H1 (cell line): ENCODE results near the gene PARP1. TPM values are rescaled to one million over a fixed set of nuclear protein-coding genes. Genes with fewer than 3 reads are reported as not detected.

Experiments used
- CTCF ChIA-PET: fragments of 300-600 bp; sonication (Branson Sonifier 250); formaldehyde crosslinking; loops from one replicate; lab custom pipeline; 2021; ENCODE audit not compliant: partially characterized antibody; lab: Charles Lee
- POLR2A ChIA-PET: fragments of 300-600 bp; sonication (Branson Sonifier 250); formaldehyde crosslinking; loops from one replicate; lab custom pipeline; 2021; ENCODE audit warnings: inconsistent platforms; ENCODE audit not compliant: partially characterized antibody; lab: Charles Lee
- DNase-seq, 2 experiments: peaks; one replicate each; pipeline versions ENCODE4 v3.0.0 to v3.0.0-alpha.2; 2010 to 2022; ENCODE audit warnings: low spot score in 2 of 2, low read depth in 1 of 2, mixed read lengths in 1 of 2
- FAIRE-seq: peaks from 2 replicates; lab custom pipeline; 2011; peaks lifted over from hg19 to GRCh38; lab: Jason Lieb, UNC
- H2AFZ ChIP-seq: 2 replicates; pipeline ENCODE4 v1.8.1; 2012; ENCODE audit warnings: low read length, inconsistent platforms
- H2AK5ac ChIP-seq: 2 replicates; pipeline ENCODE4 v1.6.1; 2013; ENCODE audit warnings: low read depth, low read length
- H2BK120ac ChIP-seq: replicated peaks from 2 replicates; pipeline ENCODE3; 2013; ENCODE audit warnings: low read depth, low read length, inconsistent platforms
- H2BK12ac ChIP-seq: 2 replicates; pipeline ENCODE4 v1.6.1; 2013; ENCODE audit warnings: low read depth, low read length
- H2BK15ac ChIP-seq: 2 replicates; pipeline ENCODE4 v1.6.1; 2013; ENCODE audit warnings: low read length
- H2BK20ac ChIP-seq: 2 replicates; pipeline ENCODE4 v1.6.1; 2013; ENCODE audit warnings: low read length
- H2BK5ac ChIP-seq: 2 replicates; pipeline ENCODE4 v1.6.1; 2013; ENCODE audit warnings: low read depth, low read length
- H3K14ac ChIP-seq: 2 replicates; pipeline ENCODE4 v1.6.1; 2013; ENCODE audit warnings: inconsistent platforms; ENCODE audit not compliant: insufficient read length
- H3K18ac ChIP-seq: 2 replicates; pipeline ENCODE4 v1.6.1; 2013; ENCODE audit warnings: low read length; ENCODE audit errors: extremely low read depth
- H3K23ac ChIP-seq: 2 replicates; pipeline ENCODE4 v1.6.1; 2013; ENCODE audit warnings: inconsistent platforms; ENCODE audit not compliant: insufficient read length
- H3K23me2 ChIP-seq: 2 replicates; pipeline ENCODE4 v1.6.1; 2013; ENCODE audit warnings: low read depth, low read length
- H3K27ac ChIP-seq: 2 replicates; pipeline ENCODE4 v1.6.1; 2011; ENCODE audit warnings: low read depth, low read length, inconsistent platforms
- H3K27me3 ChIP-seq, 4 experiments: replicated peaks in 1 of 4; 1 replicate in 1 of 4; 2 replicates in 3 of 4; pipeline versions ENCODE4 v1.6.1 to v1.8.1; 2011 to 2013; ENCODE audit warnings: low read length in 3 of 4, mild to moderate bottlenecking in 3 of 4, inconsistent platforms in 2 of 4, mixed read lengths in 2 of 4, moderate library complexity in 1 of 4; ENCODE audit not compliant: control insufficient read depth in 3 of 4, insufficient read depth in 3 of 4; ENCODE audit errors: extremely low read depth in 1 of 4
- H3K36me3 ChIP-seq, 4 experiments: 2 replicates each; pipeline versions ENCODE4 v1.6.1 to v1.8.1; 2011 to 2013; ENCODE audit warnings: mild to moderate bottlenecking in 4 of 4, low read length in 3 of 4, moderate library complexity in 2 of 4, control low read depth in 1 of 4, inconsistent platforms in 1 of 4; ENCODE audit not compliant: insufficient read depth in 4 of 4, control insufficient read depth in 2 of 4
- H3K4ac ChIP-seq: replicated peaks from 2 replicates; pipeline ENCODE3; 2013; ENCODE audit warnings: low read length, low read depth, mixed read lengths, inconsistent platforms; ENCODE audit not compliant: insufficient read length
- H3K4me1 ChIP-seq, 4 experiments: replicated peaks in 1 of 4; 1 replicate in 1 of 4; 2 replicates in 3 of 4; pipeline versions ENCODE4 v1.6.1 to v1.8.1; 2011 to 2013; ENCODE audit warnings: low read length in 3 of 4, inconsistent platforms in 2 of 4, mixed read lengths in 1 of 4; ENCODE audit not compliant: insufficient read depth in 4 of 4, control insufficient read depth in 3 of 4
- H3K4me2 ChIP-seq, 2 experiments: 2 replicates each; pipeline versions ENCODE4 v1.6.1 to v1.8.1; 2011 to 2013; ENCODE audit warnings: low read depth in 2 of 2, low read length in 2 of 2, control low read depth in 1 of 2, inconsistent platforms in 1 of 2, mild to moderate bottlenecking in 1 of 2; ENCODE audit not compliant: insufficient read depth in 1 of 2
- H3K4me3 ChIP-seq, 4 experiments: fragments of 200-600, 300-600 bp in 1 of 4; sonication (generic), shearing (Covaris generic), sonication (Bioruptor Twin) in 1 of 4; 2 replicates each; pipeline versions ENCODE4 v1.5.1 to v1.8.1; 2011 to 2016; ENCODE audit warnings: low read length in 4 of 4, low read depth in 3 of 4, control low read depth in 2 of 4, inconsistent platforms in 2 of 4, mild to moderate bottlenecking in 2 of 4, mixed read lengths in 1 of 4, moderate library complexity in 1 of 4; ENCODE audit not compliant: insufficient read depth in 2 of 4; ENCODE audit errors: extremely low read depth in 1 of 4
- H3K56ac ChIP-seq: replicated peaks from 2 replicates; pipeline ENCODE3; 2013; ENCODE audit warnings: low read depth, mild to moderate bottlenecking, mixed read lengths, low read length, inconsistent platforms; ENCODE audit not compliant: insufficient read length
- H3K79me1 ChIP-seq: 2 replicates; pipeline ENCODE4 v1.6.1; 2013; ENCODE audit warnings: low read depth, low read length, control low read depth
- H3K79me2 ChIP-seq, 2 experiments: 2 replicates each; pipeline versions ENCODE4 v1.6.1 to v1.8.1; 2012 to 2013; ENCODE audit warnings: low read length in 2 of 2, mild to moderate bottlenecking in 2 of 2, inconsistent platforms in 1 of 2; ENCODE audit not compliant: insufficient read depth in 2 of 2, control insufficient read depth in 1 of 2
- H3K9ac ChIP-seq, 4 experiments: replicated peaks in 1 of 4; 1 replicate in 1 of 4; 2 replicates in 3 of 4; pipeline versions ENCODE4 v1.6.1 to v1.8.1; 2011 to 2013; ENCODE audit warnings: low read depth in 3 of 4, low read length in 3 of 4, control low read depth in 2 of 4, mild to moderate bottlenecking in 2 of 4, moderate library complexity in 2 of 4, inconsistent platforms in 1 of 4; ENCODE audit errors: extremely low read depth in 1 of 4
- H3K9me3 ChIP-seq, 2 experiments: 2 replicates each; pipeline versions ENCODE4 v1.6.1 to v1.8.1; 2012 to 2013; ENCODE audit warnings: mild to moderate bottlenecking in 2 of 2, moderate library complexity in 2 of 2, control low read depth in 1 of 2, inconsistent platforms in 1 of 2, low read depth in 1 of 2, low read length in 1 of 2, mixed read lengths in 1 of 2; ENCODE audit not compliant: insufficient read depth in 2 of 2
- H4K20me1 ChIP-seq, 2 experiments: replicated peaks in 1 of 2; 2 replicates each; pipeline versions ENCODE3 to v1.8.1; 2011 to 2013; ENCODE audit warnings: inconsistent platforms in 2 of 2, low read length in 2 of 2, mild to moderate bottlenecking in 1 of 2; ENCODE audit not compliant: insufficient read depth in 2 of 2, control insufficient read depth in 1 of 2
- H4K5ac ChIP-seq: 2 replicates; pipeline ENCODE4 v1.6.1; 2013; ENCODE audit warnings: low read length, low read depth, mixed read lengths, inconsistent platforms; ENCODE audit not compliant: insufficient read length
- H4K8ac ChIP-seq: 2 replicates; pipeline ENCODE4 v1.8.0; 2013; ENCODE audit warnings: mild to moderate bottlenecking, moderate library complexity, low read length, inconsistent platforms; ENCODE audit not compliant: insufficient read depth; ENCODE audit errors: extremely low read depth
- H4K91ac ChIP-seq: replicated peaks from 2 replicates; pipeline ENCODE3; 2013; ENCODE audit warnings: low read length, mixed read lengths, inconsistent platforms; ENCODE audit not compliant: insufficient read length
- WGBS, 2 experiments: shearing (Covaris generic) in 1 of 2; methylation state at CpG; one replicate each; pipeline versions ENCODE4 v1.1.6 to v1.1.7; 2013 to 2015; ENCODE audit warnings: low lambda C conversion rate in 2 of 2, mixed read lengths in 2 of 2, inconsistent platforms in 1 of 2, low coverage in 1 of 2, missing lambda C conversion rate in 1 of 2; ENCODE audit not compliant: insufficient replicate concordance in 2 of 2, insufficient coverage in 1 of 2, insufficient read length in 1 of 2; ENCODE audit errors: extremely low coverage in 1 of 2, missing lambda C conversion rate in 1 of 2; 5-methylcytosine and 5-hydroxymethylcytosine counted together
- polyA plus RNA-seq, 7 experiments: library from polyadenylated mRNA; depleted of rRNA in 3 of 7; stranded (reverse) in 5 of 7; unstranded in 2 of 7; fragments of >200 nt in 5 of 7; fragments of 200-250 nt in 2 of 7; gene quantifications; 1 replicate in 5 of 7; 2 replicates in 1 of 7; 4 replicates in 1 of 7; pipeline versions ENCODE4 v1.2.1 to v1.2.3, GENCODE V29; 2011 to 2013; ENCODE audit warnings: missing spikeins in 2 of 7, mixed read lengths in 2 of 7
- total RNA-seq: library from RNA; stranded (reverse); fragmentation: NEBNext Ultra II Directional; extraction: Animal tissue kit (Norgen Biotek cat#: 25700); gene quantifications from 2 replicates; pipeline ENCODE4 v1.2.1, GENCODE V29; 2021

PARP1 gene
- total and polyA plus RNA-seq, 2 of the 8 experiments (the other 6 are each of a cell fraction or from before 2014, with no cell fraction given) = 416 to 441 TPM

DNA sequence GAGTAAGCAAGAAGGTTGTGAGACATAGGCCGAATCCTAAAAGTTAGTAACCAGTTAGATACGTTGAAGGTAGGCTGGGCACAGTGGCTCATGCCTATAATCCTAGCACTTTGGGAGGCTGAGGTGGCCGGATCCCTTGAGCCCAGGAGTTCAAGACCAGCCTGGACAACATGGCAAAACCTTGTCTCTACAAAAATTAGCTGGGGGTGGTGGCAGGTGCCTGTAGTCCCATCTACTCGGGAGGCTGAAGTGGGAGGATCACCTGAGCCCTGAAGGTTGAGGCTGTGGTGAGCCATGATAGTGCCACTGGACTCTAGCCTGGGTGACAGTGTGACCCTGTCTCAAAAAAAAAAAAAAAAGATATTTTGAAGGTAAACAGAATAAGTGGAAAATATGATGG is 1.5 kb upstream of the PARP1 start:
- Histone ChIP-seq H2BK120ac (no peak overlapping the region), H3K4me3 (no peak overlapping the region), H3K23me2 (peaks cover 11% of the 10 kb centered on the region), H3K18ac (no peak overlapping the region), H3K4me1 (peaks cover 7 to 13% (median 8%) of the 10 kb centered on the region in 4 experiments), H3K14ac (no peak overlapping the region), H4K20me1 (no peaks in the 10 kb centered on the region), H3K79me1 (peaks cover 4% of the 10 kb centered on the region; the same call in 1 of the 2 replicates), H4K91ac (no peak overlapping the region), H3K4ac (no peak overlapping the region), H4K8ac (no peak overlapping the region), H2AFZ (no peak overlapping the region), H3K36me3 (no peaks in the 10 kb centered on the region), H3K9ac (no peak overlapping the region), H3K27ac (no peak overlapping the region), H2BK5ac (no peak overlapping the region), H4K5ac (no peak overlapping the region), H3K79me2 (peaks cover 13 to 25% of the 10 kb centered on the region in 2 experiments), H3K23ac (no peak overlapping the region), H3K4me2 (no peak overlapping the region), H3K9me3 (no peaks in the 10 kb centered on the region), H2AK5ac (no peak overlapping the region; the same call in 1 of the 2 replicates), H3K27me3 (no peaks in the 10 kb centered on the region), H3K56ac (no peak overlapping the region), H2BK20ac (no peak overlapping the region), H2BK15ac (no peak overlapping the region), H2BK12ac (no peak overlapping the region)
- POLR2A ChIA-PET = interaction anchor here (1.4 kb wide), 1 partner anchor 111 kb away, joined by 4 read pairs; no protein-coding TSS in a partner anchor
- DNase-seq (no peak), FAIRE-seq (no peak)
- CTCF ChIA-PET = interaction anchor here (0.7 to 2.4 kb wide), 8 partner anchors 15 to 346 kb away, joined by 3 to 9 read pairs (median 4); no protein-coding TSS in a partner anchor
- 92% methylated on average over 4 of the region's 4 CpGs; no CpG with 5 or more reads in 1 of the 2 experiments for WGBS, 2 experiments
